HCT116 (cell line): ENCODE results near the gene SFR1. TPM values are rescaled to one million over a fixed set of nuclear protein-coding genes. Genes with fewer than 3 reads are reported as not detected.

Experiments used
- ATAC-seq: fragments of 200-7000 bp; cut with Tn5 transposase; 2 replicates; pipeline ENCODE4 v1.9.1; 2020; ENCODE audit warnings: mild to moderate bottlenecking, moderate library complexity
- BruUV-seq: library from RNA; stranded (reverse); fragments of 400-500 nt; replicated peaks from 2 replicates; lab custom pipeline; 2021; lab: Mats Ljungman, UMichigan
- CTCF ChIA-PET: fragments of 300-600 bp; sonication (Branson Sonifier 250); formaldehyde crosslinking; loops from one replicate; lab custom pipeline; 2021; ENCODE audit warnings: antibody characterized with exemption; lab: Charles Lee
- POLR2A ChIA-PET: fragments of 300-600, 350-600 bp; sonication (Branson Sonifier 250); formaldehyde crosslinking; loops from one replicate; lab custom pipeline; 2021; ENCODE audit warnings: antibody characterized with exemption; lab: Charles Lee
- RAD21 ChIA-PET, 2 experiments: fragments of 300-600 bp; sonication (Branson Sonifier 250); formaldehyde crosslinking; loops; one replicate each; lab custom pipeline; 2023; ENCODE audit warnings: low total read pairs in 2 of 2; ENCODE audit not compliant: uncharacterized antibody in 2 of 2, unreplicated experiment in 2 of 2, low non-redundant PET in 1 of 2; lab: Charles Lee
- DNase-seq: peaks from one replicate; pipeline ENCODE4 v3.0.0-alpha.2; 2010; ENCODE audit warnings: low read depth, low spot score
- H2AFZ ChIP-seq: fragments of 200-600 bp; shearing (Covaris generic), sonication (generic); 2 replicates; pipeline ENCODE4 v1.6.1; 2017; ENCODE audit warnings: low read depth, mixed run types, mixed read lengths, antibody characterized with exemption, low read length; ENCODE audit not compliant: poor library complexity, severe bottlenecking
- H3K27ac ChIP-seq: 2 replicates; pipeline ENCODE4 v1.5.1; 2012; ENCODE audit warnings: low read depth, low read length
- H3K27me3 ChIP-seq: fragments of 200-600 bp; sonication (generic); 2 replicates; pipeline ENCODE4 v1.6.1; 2016; ENCODE audit warnings: mixed run types, low read length, mixed read lengths; ENCODE audit not compliant: insufficient read depth
- H3K36me3 ChIP-seq, 2 experiments: fragments of 200-500 bp in 1 of 2; fragments of 200-600 bp in 1 of 2; sonication (Bioruptor generic) in 1 of 2; sonication (generic) in 1 of 2; 2 replicates each; pipeline versions ENCODE4 v1.5.1 to v1.6.1; 2014 to 2016; ENCODE audit warnings: low read length in 2 of 2, inconsistent platforms in 1 of 2, mixed read lengths in 1 of 2, mixed run types in 1 of 2; ENCODE audit not compliant: insufficient read depth in 2 of 2, control insufficient read depth in 1 of 2
- H3K4me1 ChIP-seq, 2 experiments: fragments of 200-600 bp in 1 of 2; sonication (generic) in 1 of 2; 2 replicates each; pipeline versions ENCODE4 v1.5.1 to v1.6.1; 2012 to 2017; ENCODE audit warnings: low read length in 2 of 2, inconsistent platforms in 1 of 2, mild to moderate bottlenecking in 1 of 2, mixed read lengths in 1 of 2, mixed run types in 1 of 2, moderate library complexity in 1 of 2; ENCODE audit not compliant: insufficient read depth in 2 of 2, control insufficient read depth in 1 of 2
- H3K4me2 ChIP-seq: fragments of 200-600 bp; sonication (generic); 2 replicates; pipeline ENCODE4 v1.6.1; 2017; ENCODE audit warnings: mixed run types, low read length, mixed read lengths
- H3K4me3 ChIP-seq, 2 experiments: fragments of 200-600 bp in 1 of 2; sonication (generic) in 1 of 2; replicated peaks in 1 of 2; 2 replicates each; pipeline ENCODE4 v1.5.1; 2011 to 2016; ENCODE audit warnings: low read length in 2 of 2, control low read depth in 1 of 2, low read depth in 1 of 2, mild to moderate bottlenecking in 1 of 2, mixed read lengths in 1 of 2, mixed run types in 1 of 2
- H3K79me2 ChIP-seq: fragments of 200-600 bp; sonication (generic); 2 replicates; pipeline ENCODE4 v1.6.1; 2017; ENCODE audit warnings: mild to moderate bottlenecking, mixed run types, low read length, moderate library complexity, mixed read lengths; ENCODE audit not compliant: insufficient read depth
- H3K9ac ChIP-seq: fragments of 200-600 bp; sonication (generic); 2 replicates; pipeline ENCODE4 v1.6.1; 2016; ENCODE audit warnings: low read length, mixed read lengths
- H3K9me2 ChIP-seq: fragments of 200-600 bp; sonication (generic), shearing (Covaris generic); 2 replicates; pipeline ENCODE4 v1.6.1; 2017; ENCODE audit warnings: mixed run types, mild to moderate bottlenecking, moderate library complexity; ENCODE audit not compliant: insufficient read depth
- H3K9me3 ChIP-seq, 2 experiments: fragments of 200-500 bp in 1 of 2; fragments of 200-600 bp in 1 of 2; sonication (Bioruptor generic) in 1 of 2; sonication (generic) in 1 of 2; 2 replicates each; pipeline ENCODE4 v1.6.1; 2014 to 2017; ENCODE audit warnings: low read length in 2 of 2, mixed read lengths in 2 of 2, inconsistent platforms in 1 of 2, low read depth in 1 of 2, mild to moderate bottlenecking in 1 of 2, mixed run types in 1 of 2, moderate library complexity in 1 of 2; ENCODE audit not compliant: control insufficient read depth in 1 of 2, insufficient read depth in 1 of 2
- H4K20me1 ChIP-seq: fragments of 200-600 bp; sonication (generic), shearing (Covaris generic); 2 replicates; pipeline ENCODE4 v1.6.1; 2017; ENCODE audit warnings: mixed run types, mild to moderate bottlenecking, moderate library complexity; ENCODE audit not compliant: insufficient read depth
- CBX3 ChIP-seq: IDR thresholded peaks from 2 replicates; pipeline ENCODE4 v1.6.1; 2012; ENCODE audit warnings: low read depth
- CEBPB ChIP-seq: IDR thresholded peaks from 2 replicates; pipeline ENCODE4 v1.6.1; 2012; ENCODE audit warnings: low read depth
- ELF1 ChIP-seq: IDR thresholded peaks from 2 replicates; pipeline ENCODE4 v1.6.1; 2012; ENCODE audit warnings: low read depth, borderline replicate concordance
- EZH2 ChIP-seq: fragments of 200-600 bp; sonication (generic); IDR thresholded peaks from 2 replicates; pipeline ENCODE4 v1.6.1; 2017; ENCODE audit warnings: antibody characterized with exemption, mixed run types
- POLR2AphosphoS5 ChIP-seq: IDR thresholded peaks from 2 replicates; pipeline ENCODE4 v1.6.1; 2011; ENCODE audit warnings: mild to moderate bottlenecking, low read depth, low read length, moderate library complexity
- SIN3A ChIP-seq: IDR thresholded peaks from 2 replicates; pipeline ENCODE4 v1.6.1; 2012; ENCODE audit warnings: low read depth
- ZFX ChIP-seq: fragments of 450-650 bp; IDR thresholded peaks from 2 replicates; pipeline ENCODE4 v1.6.1; 2017
- ZNF274 ChIP-seq: fragments of 200-500 bp; sonication (Bioruptor generic); IDR thresholded peaks from 2 replicates; pipeline ENCODE4 v1.6.1; 2014; ENCODE audit warnings: mild to moderate bottlenecking, low read depth, low read length, inconsistent platforms
- intact Hi-C: fragments of 100-400 bp; cut with micrococcal nuclease; formaldehyde crosslinking; loops from 2 replicates; pipeline ENCODE4 v1.10.0; 2022
- total RNA-seq: library from RNA; stranded (reverse); gene quantifications from one replicate; pipeline ENCODE4 v1.2.1, GENCODE V29; 2021; ENCODE audit not compliant: unreplicated experiment
- TF ChIP-seq, protein P1 (sequence below), 3 experiments: fragments of 200-600 bp in 1 of 3; sonication (generic) in 1 of 3; IDR thresholded peaks in 2 of 3; conservative IDR thresholded peaks in 1 of 3; 2 replicates each; pipeline ENCODE4 v1.5.1; 2012 to 2017; ENCODE audit warnings: low read depth in 2 of 3, low read length in 2 of 3, antibody characterized with exemption in 1 of 3, borderline replicate concordance in 1 of 3, control low read depth in 1 of 3, mild to moderate bottlenecking in 1 of 3, mixed read lengths in 1 of 3, mixed run types in 1 of 3, moderate library complexity in 1 of 3; ENCODE audit not compliant: insufficient read depth in 1 of 3
- TF ChIP-seq, protein P2 (sequence below): IDR thresholded peaks from 2 replicates; pipeline ENCODE4 v1.6.1; 2012
- TF ChIP-seq, protein P3 (sequence below): IDR thresholded peaks from 2 replicates; pipeline ENCODE4 v1.6.1; 2012; ENCODE audit warnings: low read depth

The SFR1 gene
- total RNA-seq, 1 experiment from 2014 or later: 38.5 TPM

DNA sequence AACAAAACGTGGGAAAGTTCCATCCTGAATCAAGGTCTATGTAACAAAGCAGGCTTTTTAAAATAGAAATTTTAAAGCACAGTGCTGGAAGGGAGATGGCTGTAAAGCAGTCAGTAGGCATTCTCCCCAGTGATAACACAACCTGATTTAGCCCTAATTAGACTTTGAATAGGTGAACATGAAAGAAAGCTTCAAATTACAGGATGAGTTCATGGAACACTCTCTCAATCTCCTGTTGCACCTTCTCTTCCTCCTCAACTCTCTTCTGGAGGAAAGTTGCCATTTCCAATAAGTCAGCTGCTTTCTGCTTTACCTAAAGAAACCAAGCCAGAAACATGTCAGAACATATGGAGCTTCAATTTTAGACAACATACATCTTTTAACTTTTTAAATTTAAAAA, 20.1 kb downstream of the SFR1 start:
- ATAC-seq (no peak), DNase-seq (no peak)
- Histone ChIP-seq H3K27ac (no peak overlapping the region), H3K9me2 (no peaks in the 10 kb centered on the region), H4K20me1 (no peaks in the 10 kb centered on the region), H3K9me3 (no peaks in the 10 kb centered on the region), H3K27me3 (no peaks in the 10 kb centered on the region), H3K4me2 (no peak overlapping the region), H3K4me1 (no peaks in the 10 kb centered on the region), H3K9ac (no peak overlapping the region), H3K36me3 (no peaks in the 10 kb centered on the region), H3K79me2 (no peaks in the 10 kb centered on the region), H3K4me3 (no peak overlapping the region), H2AFZ (no peak overlapping the region)
- intact Hi-C loops: no loop called here
- TF ChIP-seq SIN3A: no peak
- no peak for TF ChIP-seq ZFX
- TF ChIP-seq ELF1: no peak
- TF ChIP-seq, protein P1, sequence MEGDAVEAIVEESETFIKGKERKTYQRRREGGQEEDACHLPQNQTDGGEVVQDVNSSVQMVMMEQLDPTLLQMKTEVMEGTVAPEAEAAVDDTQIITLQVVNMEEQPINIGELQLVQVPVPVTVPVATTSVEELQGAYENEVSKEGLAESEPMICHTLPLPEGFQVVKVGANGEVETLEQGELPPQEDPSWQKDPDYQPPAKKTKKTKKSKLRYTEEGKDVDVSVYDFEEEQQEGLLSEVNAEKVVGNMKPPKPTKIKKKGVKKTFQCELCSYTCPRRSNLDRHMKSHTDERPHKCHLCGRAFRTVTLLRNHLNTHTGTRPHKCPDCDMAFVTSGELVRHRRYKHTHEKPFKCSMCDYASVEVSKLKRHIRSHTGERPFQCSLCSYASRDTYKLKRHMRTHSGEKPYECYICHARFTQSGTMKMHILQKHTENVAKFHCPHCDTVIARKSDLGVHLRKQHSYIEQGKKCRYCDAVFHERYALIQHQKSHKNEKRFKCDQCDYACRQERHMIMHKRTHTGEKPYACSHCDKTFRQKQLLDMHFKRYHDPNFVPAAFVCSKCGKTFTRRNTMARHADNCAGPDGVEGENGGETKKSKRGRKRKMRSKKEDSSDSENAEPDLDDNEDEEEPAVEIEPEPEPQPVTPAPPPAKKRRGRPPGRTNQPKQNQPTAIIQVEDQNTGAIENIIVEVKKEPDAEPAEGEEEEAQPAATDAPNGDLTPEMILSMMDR (IDR thresholded peaks at IDR 0.05 in 2 of 3, conservative IDR thresholded peaks at IDR 0.05 in 1 of 3; ENCODE audit: borderline replicate concordance in 1 of 3, insufficient read depth in 1 of 3, low read depth in 2 of 3, low read length in 2 of 3): no peak
- no peak for TF ChIP-seq EZH2
- TF ChIP-seq POLR2AphosphoS5: no peak
- TF ChIP-seq CBX3: no peak
- TF ChIP-seq, protein P2, sequence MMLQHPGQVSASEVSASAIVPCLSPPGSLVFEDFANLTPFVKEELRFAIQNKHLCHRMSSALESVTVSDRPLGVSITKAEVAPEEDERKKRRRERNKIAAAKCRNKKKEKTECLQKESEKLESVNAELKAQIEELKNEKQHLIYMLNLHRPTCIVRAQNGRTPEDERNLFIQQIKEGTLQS: no peak
- TF ChIP-seq, protein P3, sequence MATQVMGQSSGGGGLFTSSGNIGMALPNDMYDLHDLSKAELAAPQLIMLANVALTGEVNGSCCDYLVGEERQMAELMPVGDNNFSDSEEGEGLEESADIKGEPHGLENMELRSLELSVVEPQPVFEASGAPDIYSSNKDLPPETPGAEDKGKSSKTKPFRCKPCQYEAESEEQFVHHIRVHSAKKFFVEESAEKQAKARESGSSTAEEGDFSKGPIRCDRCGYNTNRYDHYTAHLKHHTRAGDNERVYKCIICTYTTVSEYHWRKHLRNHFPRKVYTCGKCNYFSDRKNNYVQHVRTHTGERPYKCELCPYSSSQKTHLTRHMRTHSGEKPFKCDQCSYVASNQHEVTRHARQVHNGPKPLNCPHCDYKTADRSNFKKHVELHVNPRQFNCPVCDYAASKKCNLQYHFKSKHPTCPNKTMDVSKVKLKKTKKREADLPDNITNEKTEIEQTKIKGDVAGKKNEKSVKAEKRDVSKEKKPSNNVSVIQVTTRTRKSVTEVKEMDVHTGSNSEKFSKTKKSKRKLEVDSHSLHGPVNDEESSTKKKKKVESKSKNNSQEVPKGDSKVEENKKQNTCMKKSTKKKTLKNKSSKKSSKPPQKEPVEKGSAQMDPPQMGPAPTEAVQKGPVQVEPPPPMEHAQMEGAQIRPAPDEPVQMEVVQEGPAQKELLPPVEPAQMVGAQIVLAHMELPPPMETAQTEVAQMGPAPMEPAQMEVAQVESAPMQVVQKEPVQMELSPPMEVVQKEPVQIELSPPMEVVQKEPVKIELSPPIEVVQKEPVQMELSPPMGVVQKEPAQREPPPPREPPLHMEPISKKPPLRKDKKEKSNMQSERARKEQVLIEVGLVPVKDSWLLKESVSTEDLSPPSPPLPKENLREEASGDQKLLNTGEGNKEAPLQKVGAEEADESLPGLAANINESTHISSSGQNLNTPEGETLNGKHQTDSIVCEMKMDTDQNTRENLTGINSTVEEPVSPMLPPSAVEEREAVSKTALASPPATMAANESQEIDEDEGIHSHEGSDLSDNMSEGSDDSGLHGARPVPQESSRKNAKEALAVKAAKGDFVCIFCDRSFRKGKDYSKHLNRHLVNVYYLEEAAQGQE: no peak
- TF ChIP-seq CEBPB: no peak
- TF ChIP-seq ZNF274: no peak
- no TSS peak for BruUV-seq
- POLR2A ChIA-PET: no interaction called here
- CTCF ChIA-PET: interaction anchor here (1.6 to 4.3 kb wide), 2 partner anchors 13 to 42 kb away, joined by 3 to 44 read pairs; no protein-coding TSS in a partner anchor
- RAD21 ChIA-PET: no interaction called here
